NOMO-1 treated with dmso at 0.1 percent for 144 hours (cell line): Measurements from ENCODE around the gene SSR1.
A peak's percentile ranks its signal among the peaks of the same experiment; 100 is the strongest.
"Not testable (repeated sequence)": the region's sequence is repeated elsewhere in the genome, so short reads cannot be mapped to it uniquely, and the experiment has no call there.

Source experiments
- DNase-seq: peaks from one replicate; lab custom pipeline; 2025; ENCODE audit not compliant: unreplicated experiment; lab: John Stamatoyannopoulos, UW

The SSR1 gene

GRCh38 chr6:7312616-7313504, at the start of gene SSR1:
Gene SSR1, minus strand, starts transcription at chr6:7313199. Its CDS starts 79 bp downstream, at chr6:7313120.
- peak; percentile 98 for DNase-seq

GRCh38 chr6:7351916-7352315, 38.9 kb upstream of the SSR1 start:
- DNase-seq, result not testable (repeated sequence)

- not testable (repeated sequence) for DNase-seq
These were observed 37.6 kb upstream of the SSR1 start for GRCh38 chr6:7350591-7350990.

- not testable (repeated sequence) for DNase-seq
These were observed 34.6 kb upstream of the SSR1 start for GRCh38 chr6:7347551-7347997.

- DNase-seq, result not testable (repeated sequence)
These were observed 31.9 kb upstream of the SSR1 start for GRCh38 chr6:7344773-7345450.

GRCh38 chr6:7343546-7344475, 30.8 kb upstream of the SSR1 start:
- no peak for DNase-seq

GRCh38 chr6:7341989-7342742, 29.2 kb upstream of the SSR1 start:
- DNase-seq, result no peak

GRCh38 chr6:7341271-7341670, 28.3 kb upstream of the SSR1 start:
- no peak for DNase-seq

- DNase-seq, result peak; percentile 31
These were observed 26.2 kb upstream of the SSR1 start for GRCh38 chr6:7339007-7339732.

- DNase-seq, result no peak
These were observed 25.0 kb upstream of the SSR1 start for GRCh38 chr6:7338031-7338430.

- DNase-seq, result no peak
These were observed 22.5 kb upstream of the SSR1 start for GRCh38 chr6:7335519-7335918.

GRCh38 chr6:7334685-7335084, 21.7 kb upstream of the SSR1 start:
- DNase-seq, result no peak

- no peak for DNase-seq
These were observed 19.2 kb upstream of the SSR1 start for GRCh38 chr6:7332090-7332745.

- DNase-seq, result no peak
These were observed 18.5 kb upstream of the SSR1 start for GRCh38 chr6:7331452-7331851.

- DNase-seq, result no peak
These were observed 15.2 kb upstream of the SSR1 start for GRCh38 chr6:7328243-7328642.

GRCh38 chr6:7325750-7326149, 12.8 kb upstream of the SSR1 start:
- DNase-seq, result no peak

- peak; percentile 92 for DNase-seq
These were observed 11.5 kb upstream of the SSR1 start for GRCh38 chr6:7324520-7324919.

GRCh38 chr6:7323074-7323473, 10.1 kb upstream of the SSR1 start:
- no peak for DNase-seq

- DNase-seq, result not testable (repeated sequence)
These were observed 8.9 kb upstream of the SSR1 start for GRCh38 chr6:7321866-7322265.
